Naive thymus-derived CD8-positive, alpha-beta T cell (primary cell): ENCODE measurements around the gene RPTOR. TPM values are rescaled to one million over a fixed set of nuclear protein-coding genes. Genes with fewer than 3 reads are reported as not detected.

Experiments used
- ATAC-seq, 2 donors: fragments of 150-1000 bp; cut with Tn5 transposase in 1 of 2; sonication (Bioruptor Pico), chemical (Tn5 transposase) in 1 of 2; 1 replicate in 1 of 2; 2 replicates in 1 of 2; pipeline ENCODE4 v1.10.0; 2021; ENCODE audit warnings: mild to moderate bottlenecking in 2 of 2, moderate library complexity in 2 of 2
- POLR2A ChIA-PET: fragments of 350-600 bp; sonication (Branson Sonifier 250); formaldehyde crosslinking; loops from one replicate; lab custom pipeline; 2021; ENCODE audit warnings: antibody characterized with exemption; lab: Charles Lee
- DNase-seq, 10 donors: peaks; one replicate each; pipeline versions ENCODE4 v3.0.0 to v3.0.0-alpha.2; 2020 to 2022
- H3K27ac Mint-ChIP-seq, 10 donors: one replicate each; pipeline ENCODE4 v1.8.0; 2020 to 2022; ENCODE audit warnings: mild to moderate bottlenecking in 10 of 10, mixed read lengths in 10 of 10, moderate library complexity in 4 of 10, inconsistent platforms in 1 of 10
- H3K27me3 Mint-ChIP-seq, 5 donors: one replicate each; pipeline ENCODE4 v1.8.0; 2021 to 2022; ENCODE audit warnings: mixed read lengths in 5 of 5
- H3K36me3 Mint-ChIP-seq, 3 donors: one replicate each; pipeline ENCODE4 v1.8.0; 2020 to 2022; ENCODE audit warnings: mixed read lengths in 3 of 3, mild to moderate bottlenecking in 2 of 3, inconsistent platforms in 1 of 3
- H3K4me1 Mint-ChIP-seq, 4 donors: one replicate each; pipeline ENCODE4 v1.8.0; 2021 to 2022; ENCODE audit warnings: mixed read lengths in 4 of 4
- H3K4me3 Mint-ChIP-seq, 10 donors: one replicate each; pipeline ENCODE4 v1.8.0; 2020 to 2022; ENCODE audit warnings: mild to moderate bottlenecking in 10 of 10, mixed read lengths in 10 of 10, moderate library complexity in 6 of 10, inconsistent platforms in 1 of 10
- H3K9me3 Mint-ChIP-seq, 9 donors: one replicate each; pipeline ENCODE4 v1.8.0; 2020 to 2022; ENCODE audit warnings: mixed read lengths in 9 of 9, mild to moderate bottlenecking in 3 of 9, inconsistent platforms in 1 of 9, moderate library complexity in 1 of 9
- polyA plus RNA-seq, 3 donors: library from polyadenylated mRNA; unstranded; fragments of 300-500 nt; fragmentation: Illumina TruSeq; gene quantifications; one replicate each; pipeline ENCODE4 v1.2.3, GENCODE V29; 2021
- total RNA-seq, 8 experiments: library from RNA in 2 of 8; stranded (reverse) in 2 of 8; gene quantifications; one replicate each; pipeline ENCODE4 v1.2.3 and lab custom pipeline; 2021 to 2026

Gene RPTOR
- total and polyA plus RNA-seq, 5 experiments from 2014 or later: 5.3 to 53.9 (median 10.2) TPM

GRCh38 chr17:80981929-80982425 is 437.3 kb downstream of the RPTOR start:
- Mint-ChIP-seq H3K36me3 (no peaks in the 10 kb centered on the region), H3K27me3 (peaks cover 6 to 32% (median 9%) of the 10 kb centered on the region in 5 donors), H3K4me1 (peaks cover 8 to 14% (median 11%) of the 10 kb centered on the region in 4 donors), H3K9me3 (no peaks in the 10 kb centered on the region), H3K4me3 (peak overlapping the region in 3 of 10 donors; percentile 23 to 54 (median 26)), H3K27ac (no peak overlapping the region)
- POLR2A ChIA-PET: interaction anchor here (1.1 to 1.2 kb wide), 2 partner anchors 554 to 555 kb away, joined by 3 read pairs; no protein-coding TSS in a partner anchor
- DNase-seq (no peak), ATAC-seq (no peak)

DNA sequence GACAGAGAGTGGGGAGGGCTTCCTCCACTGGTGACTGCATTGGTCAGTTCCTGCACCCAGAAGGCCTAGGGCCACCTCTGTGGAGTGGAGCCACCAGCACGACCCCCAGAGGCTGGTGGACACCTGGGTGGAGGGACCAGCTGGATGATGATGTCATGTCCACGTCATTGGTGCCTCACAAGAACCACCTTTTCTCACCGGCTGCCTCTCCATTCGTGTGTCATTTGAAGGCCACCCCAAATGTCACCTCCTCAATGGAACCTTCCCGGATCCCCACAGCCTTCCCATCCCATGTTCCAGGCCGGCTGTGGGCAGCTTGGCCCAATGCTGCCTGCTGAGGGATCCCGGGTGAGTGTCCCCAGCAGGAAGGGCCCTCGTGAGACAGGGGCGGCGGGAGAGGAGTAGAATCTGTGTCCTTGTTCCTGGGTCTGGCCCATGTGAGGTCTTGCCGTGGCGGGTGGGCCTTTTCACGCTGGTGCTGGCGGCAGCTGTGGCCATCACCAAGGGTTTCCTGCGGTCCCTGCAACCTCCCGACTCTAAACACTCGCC is 437.9 kb downstream of the RPTOR start:
- no peak for DNase-seq
- H3K27ac Mint-ChIP-seq: peak overlapping the region in 1 of 10 donors; percentile 45

GRCh38 chr17:80983545-80983944 is 438.9 kb downstream of the RPTOR start:
- no peak overlapping the region for H3K4me3 Mint-ChIP-seq
- H3K9me3 Mint-ChIP-seq: no peaks in the 10 kb centered on the region
- no peak for DNase-seq
- peaks cover 8 to 22% (median 11%) of the 10 kb centered on the region in 4 donors for H3K4me1 Mint-ChIP-seq
- peaks cover 6 to 27% (median 9%) of the 10 kb centered on the region in 5 donors for H3K27me3 Mint-ChIP-seq
- H3K27ac Mint-ChIP-seq: no peak overlapping the region
- no peaks in the 10 kb centered on the region for H3K36me3 Mint-ChIP-seq
- POLR2A ChIA-PET: interaction anchor here (1.4 kb wide), 1 partner anchor 118 kb away, joined by 3 read pairs; no protein-coding TSS in a partner anchor
- ATAC-seq: no peak

More for the DNA sequence above, 437.9 kb downstream of the RPTOR start:
- Mint-ChIP-seq H3K36me3 (no peaks in the 10 kb centered on the region), H3K27me3 (peaks cover 6 to 28% (median 9%) of the 10 kb centered on the region in 5 donors), H3K4me3 (peak overlapping the region in 1 of 10 donors; percentile 26), H3K9me3 (no peaks in the 10 kb centered on the region), H3K4me1 (peaks cover 8 to 19% (median 11%) of the 10 kb centered on the region in 4 donors)
- no peak for ATAC-seq
- POLR2A ChIA-PET: interaction anchor here (1.2 kb wide), 1 partner anchor 556 kb away, joined by 3 read pairs; no protein-coding TSS in a partner anchor

GRCh38 chr17:80984749-80985148 is 440.1 kb downstream of the RPTOR start:
- peaks cover 6 to 17% (median 9%) of the 10 kb centered on the region in 5 donors for H3K27me3 Mint-ChIP-seq
- no peak overlapping the region for H3K4me3 Mint-ChIP-seq
- H3K4me1 Mint-ChIP-seq: peaks cover 8 to 32% (median 18%) of the 10 kb centered on the region in 4 donors
- DNase-seq (no peak), ATAC-seq (no peak)
- no peaks in the 10 kb centered on the region for H3K9me3 Mint-ChIP-seq
- no peak overlapping the region for H3K27ac Mint-ChIP-seq
- no peaks in the 10 kb centered on the region for H3K36me3 Mint-ChIP-seq
- POLR2A ChIA-PET: interaction anchor here (1.4 kb wide), 1 partner anchor 117 kb away, joined by 3 read pairs; no protein-coding TSS in a partner anchor

- Mint-ChIP-seq H3K4me3 (no peak overlapping the region), H3K27me3 (peaks cover 0 to 6% (median 0%) of the 10 kb centered on the region in 5 donors), H3K36me3 (no peaks in the 10 kb centered on the region), H3K9me3 (no peaks in the 10 kb centered on the region), H3K4me1 (peaks cover 1 to 34% (median 13%) of the 10 kb centered on the region in 4 donors), H3K27ac (no peak overlapping the region)
- DNase-seq (no peak), ATAC-seq (no peak)
- POLR2A ChIA-PET: interaction anchor here (0.7 kb wide), 1 partner anchor 768 kb away, joined by 3 read pairs; no protein-coding TSS in a partner anchor
Observed at GRCh38 chr17:80986046-80986445, 441.4 kb downstream of the RPTOR start.

- peaks cover 1 to 37% (median 13%) of the 10 kb centered on the region in 4 donors for H3K4me1 Mint-ChIP-seq
- POLR2A ChIA-PET: no interaction called here
- no peak for ATAC-seq
Observed at GRCh38 chr17:80986816-80987475, 442.3 kb downstream of the RPTOR start.

GRCh38 chr17:80987941-80988461 is 443.4 kb downstream of the RPTOR start:
- ATAC-seq (no peak), DNase-seq (no peak)
- H3K36me3 Mint-ChIP-seq: no peaks in the 10 kb centered on the region
- H3K9me3 Mint-ChIP-seq: no peaks in the 10 kb centered on the region
- peaks cover 4 to 40% (median 17%) of the 10 kb centered on the region in 4 donors for H3K4me1 Mint-ChIP-seq
- H3K4me3 Mint-ChIP-seq: no peak overlapping the region
- peaks cover 0 to 1% (median 0%) of the 10 kb centered on the region in 5 donors for H3K27me3 Mint-ChIP-seq
- POLR2A ChIA-PET: interaction anchor here (0.8 kb wide), 1 partner anchor 15 kb away, joined by 5 read pairs; no protein-coding TSS in a partner anchor
- H3K27ac Mint-ChIP-seq: no peak overlapping the region

More at GRCh38 chr17:80986816-80987475, 442.3 kb downstream of the RPTOR start:
- H3K36me3 Mint-ChIP-seq: no peaks in the 10 kb centered on the region
- H3K27ac Mint-ChIP-seq: no peak overlapping the region
- H3K4me3 Mint-ChIP-seq: no peak overlapping the region
- peaks cover 0 to 6% (median 0%) of the 10 kb centered on the region in 5 donors for H3K27me3 Mint-ChIP-seq
- DNase-seq: no peak
- H3K9me3 Mint-ChIP-seq: no peaks in the 10 kb centered on the region

DNA sequence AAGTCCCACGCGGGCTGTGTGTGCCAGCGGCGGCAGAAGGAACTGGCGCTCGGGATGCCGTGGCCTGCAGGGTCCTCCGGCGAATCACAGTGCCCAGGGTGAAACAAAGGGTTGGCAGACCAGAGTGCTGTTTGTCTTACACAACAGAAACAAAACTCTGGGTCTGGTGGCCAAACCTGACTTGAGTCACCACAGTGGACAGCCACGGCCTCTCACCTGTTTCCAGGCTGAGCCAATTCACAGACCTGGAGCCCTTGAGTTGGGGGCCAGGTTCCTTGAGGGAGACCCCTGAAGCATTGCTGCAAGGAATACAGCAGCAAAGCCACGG is 444.9 kb downstream of the RPTOR start:
- ATAC-seq: no peak
- H3K36me3 Mint-ChIP-seq: no peaks in the 10 kb centered on the region
- H3K9me3 Mint-ChIP-seq: no peaks in the 10 kb centered on the region
- POLR2A ChIA-PET: interaction anchor here (1.0 kb wide), 2 partner anchors 112 to 494 kb away, joined by 3 to 4 read pairs; no protein-coding TSS in a partner anchor
- DNase-seq: no peak
- peaks cover 0 to 1% (median 0%) of the 10 kb centered on the region in 5 donors for H3K27me3 Mint-ChIP-seq
- H3K4me3 Mint-ChIP-seq: peak overlapping the region in 7 of 10 donors; percentile 9 to 89 (median 77)
- H3K4me1 Mint-ChIP-seq: peaks cover 10 to 46% (median 27%) of the 10 kb centered on the region in 4 donors
- H3K27ac Mint-ChIP-seq: peak overlapping the region in 2 of 10 donors; percentile 8 to 36

DNA sequence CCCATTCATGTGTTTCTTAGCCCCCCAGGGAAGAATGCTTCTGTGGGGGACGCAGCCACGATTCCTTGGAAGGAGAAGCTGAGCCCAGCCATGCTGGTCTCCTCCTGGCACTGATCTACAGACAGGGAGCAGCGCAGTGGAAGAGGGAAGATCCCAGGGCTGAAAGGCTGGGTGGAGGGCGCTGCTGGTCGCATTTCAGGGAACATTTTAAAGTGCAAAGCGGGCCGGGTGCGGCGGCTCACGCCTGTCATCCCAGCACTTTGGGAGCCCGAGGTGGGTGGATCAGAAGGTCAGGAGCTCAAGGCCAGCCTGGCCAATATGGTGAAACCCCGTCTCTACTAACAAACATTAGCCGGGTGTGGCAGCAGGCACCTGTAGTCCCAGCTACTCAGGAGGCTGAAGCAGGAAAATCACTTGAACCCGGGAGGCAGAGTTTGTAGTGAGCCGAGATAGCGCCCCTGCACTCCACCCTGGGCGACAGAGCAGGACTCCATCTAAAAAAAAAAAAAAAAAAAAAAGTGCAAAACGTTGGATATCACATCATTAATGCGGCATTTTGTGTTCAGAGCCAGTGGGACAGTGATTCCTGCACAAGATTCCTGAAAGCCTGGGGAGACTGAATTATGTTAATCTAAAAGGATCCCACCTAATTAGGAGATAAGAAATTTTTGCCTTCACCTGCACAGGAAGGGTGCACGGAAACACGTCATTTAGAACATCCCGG is 446.4 kb downstream of the RPTOR start:
- peaks cover 0 to 10% (median 5%) of the 10 kb centered on the region in 3 donors for H3K36me3 Mint-ChIP-seq
- no peaks in the 10 kb centered on the region for H3K9me3 Mint-ChIP-seq
- H3K27ac Mint-ChIP-seq: peak overlapping the region; percentile 56 to 90 (median 86)
- H3K4me3 Mint-ChIP-seq: peak overlapping the region; percentile 78 to 89 (median 80)
- DNase-seq: no peak
- H3K4me1 Mint-ChIP-seq: peaks cover 12 to 46% (median 29%) of the 10 kb centered on the region in 4 donors
- H3K27me3 Mint-ChIP-seq: no peaks in the 10 kb centered on the region
- POLR2A ChIA-PET: interaction anchor here (0.6 to 4.6 kb wide), 10 partner anchors 13 to 610 kb away, joined by 3 to 29 read pairs (median 4); no protein-coding TSS in a partner anchor
- ATAC-seq: peak; percentile 3 to 58

DNA sequence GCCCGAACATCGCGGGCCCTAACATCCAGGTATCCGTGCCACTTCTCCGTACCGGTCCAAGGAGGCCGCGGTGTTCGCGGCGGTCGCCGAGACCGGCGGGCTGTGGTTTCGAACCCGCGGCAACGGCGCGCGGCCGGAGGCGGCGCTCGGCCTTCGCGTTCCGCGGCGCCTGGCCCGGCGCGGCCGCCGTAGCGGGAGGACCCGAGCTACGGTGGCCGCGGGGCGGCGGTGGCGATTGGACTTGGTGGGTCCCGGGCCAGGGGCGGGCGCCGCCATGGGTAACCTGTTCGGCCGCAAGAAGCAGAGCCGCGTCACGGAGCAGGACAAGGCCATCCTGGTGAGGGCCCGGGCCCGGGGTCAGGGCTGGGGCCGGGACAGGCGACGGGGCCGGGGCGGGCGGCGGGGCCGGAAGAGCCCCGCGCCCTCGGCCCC is 447.0 kb downstream of the RPTOR start, which contains the start of gene CHMP6:
Gene CHMP6 (plus strand): TSS at position 197 of the 432 bp plus-strand sequence. CDS start 78 bp downstream, at position 275.
- Mint-ChIP-seq H3K27me3 (no peaks in the 10 kb centered on the region), H3K27ac (peak within 1 kb of the TSS; percentile 79 to 90 (median 86)), H3K4me3 (peak within 1 kb of the TSS; percentile 78 to 89 (median 80)), H3K4me1 (peaks cover 12 to 45% (median 29%) of the 10 kb centered on the region in 4 donors), H3K36me3 (peaks cover 0 to 13% (median 5%) of the 10 kb centered on the region in 3 donors), H3K9me3 (no peaks in the 10 kb centered on the region)
- POLR2A ChIA-PET: interaction anchor here (0.6 to 4.6 kb wide), 8 partner anchors 13 to 537 kb away, joined by 3 to 29 read pairs (median 3); no protein-coding TSS in a partner anchor
- ATAC-seq (peak; percentile 67 to 73), DNase-seq (peak; percentile 44 to 87 (median 72))

DNA sequence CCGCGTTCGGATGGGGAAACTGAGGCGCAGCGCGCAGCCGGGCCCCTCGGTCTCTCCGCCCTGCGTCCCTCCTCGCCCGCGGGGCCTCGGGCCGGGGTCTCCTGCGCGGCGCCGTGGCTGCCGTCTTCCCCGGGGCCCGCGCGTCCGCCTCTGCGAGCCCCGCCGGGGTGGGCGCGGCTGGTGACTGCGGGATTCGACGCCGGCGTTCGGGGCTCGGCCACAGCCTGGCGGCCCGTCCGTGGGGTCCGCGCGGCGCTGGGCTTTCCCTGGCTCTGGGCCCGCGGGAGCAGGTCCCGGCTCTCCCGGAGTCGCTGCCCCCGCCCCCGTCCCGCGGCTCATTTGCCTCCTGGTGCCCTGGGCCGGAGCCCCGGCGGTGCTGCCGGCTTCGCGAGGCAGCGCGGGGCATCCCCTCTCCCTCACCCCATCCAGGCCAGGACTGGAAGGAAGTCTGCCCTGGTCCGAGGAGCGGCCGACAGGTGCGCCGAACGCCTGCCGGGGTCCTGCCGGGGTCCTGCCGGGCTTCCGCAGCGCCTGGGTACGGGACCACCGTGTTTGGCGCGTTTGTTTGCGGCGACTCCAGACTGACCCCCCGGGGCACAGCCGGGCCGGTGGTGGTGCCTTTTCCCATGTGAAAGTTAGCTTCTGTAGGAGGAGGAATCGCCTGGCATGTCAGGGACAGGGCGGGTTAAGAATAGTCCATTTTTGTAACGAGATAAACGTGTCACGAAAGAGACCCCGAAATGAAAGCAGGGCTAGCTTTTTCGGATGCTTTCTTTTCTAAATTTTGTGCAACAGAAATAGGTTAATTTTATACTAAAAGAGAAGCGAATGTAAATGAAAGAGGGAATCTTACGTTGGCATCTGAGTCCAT is 447.7 kb downstream of the RPTOR start:
- peaks cover 12 to 38% (median 29%) of the 10 kb centered on the region in 4 donors for H3K4me1 Mint-ChIP-seq
- peak overlapping the region; percentile 71 to 88 (median 78) for H3K4me3 Mint-ChIP-seq
- peaks cover 0 to 19% (median 5%) of the 10 kb centered on the region in 3 donors for H3K36me3 Mint-ChIP-seq
- POLR2A ChIA-PET: interaction anchor here (0.8 to 4.6 kb wide), 7 partner anchors 12 to 538 kb away, joined by 3 to 29 read pairs (median 3); no protein-coding TSS in a partner anchor
- H3K27ac Mint-ChIP-seq: peak overlapping the region; percentile 7 to 89 (median 78)
- H3K9me3 Mint-ChIP-seq: no peaks in the 10 kb centered on the region
- ATAC-seq: peak; percentile 29 to 37
- no peak for DNase-seq
- H3K27me3 Mint-ChIP-seq: no peaks in the 10 kb centered on the region
